ENCODE measurements around the gene DIP2C. TPM values are rescaled to one million over a fixed set of nuclear protein-coding genes. Genes with fewer than 3 reads are reported as not detected.
"Not testable (repeated sequence)": the region's sequence is repeated elsewhere in the genome, so short reads cannot be mapped to it uniquely, and the experiment has no call there.

The DIP2C gene
- total RNA-seq, 2 experiments from 2014 or later, result 0.85 to 0.95 TPM

DNA sequence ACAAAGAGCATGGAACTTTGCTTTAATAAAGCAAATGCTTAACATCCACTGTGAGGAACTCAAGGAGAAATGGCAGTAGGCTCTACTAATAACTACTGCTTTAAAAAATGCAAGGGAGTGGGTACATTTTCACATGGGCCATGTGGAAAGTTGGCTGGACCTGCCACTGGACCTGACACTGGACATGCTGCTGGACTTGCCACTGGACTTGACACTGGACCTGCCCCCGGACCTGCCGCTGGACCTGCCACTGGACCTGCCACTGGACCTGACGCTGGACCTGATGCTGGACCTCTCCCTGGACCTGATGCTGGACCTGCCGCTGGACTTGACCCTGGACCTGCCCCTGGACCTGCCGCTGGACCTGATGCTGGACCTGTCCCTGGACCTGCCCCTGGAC is 32.6 kb downstream of the DIP2C start:
- intact Hi-C loops (cut with micrococcal nuclease), result no loop called here
- Mint-ChIP-seq H3K4me3 (no peak overlapping the region), H3K27ac (no peak overlapping the region), H3K4me1 (ENCODE audit: low read depth) (peaks cover 3% of the 10 kb centered on the region), H3K36me3 (ENCODE audit: low read depth) (no peaks in the 10 kb centered on the region), H3K27me3 (peaks cover 5% of the 10 kb centered on the region), H3K9me3 (no peaks in the 10 kb centered on the region)
- ChIA-PET CTCF (no interaction called here), POLR2A (no interaction called here)
- ATAC-seq (no peak), DNase-seq (no peak)
- TF ChIP-seq, protein P1, sequence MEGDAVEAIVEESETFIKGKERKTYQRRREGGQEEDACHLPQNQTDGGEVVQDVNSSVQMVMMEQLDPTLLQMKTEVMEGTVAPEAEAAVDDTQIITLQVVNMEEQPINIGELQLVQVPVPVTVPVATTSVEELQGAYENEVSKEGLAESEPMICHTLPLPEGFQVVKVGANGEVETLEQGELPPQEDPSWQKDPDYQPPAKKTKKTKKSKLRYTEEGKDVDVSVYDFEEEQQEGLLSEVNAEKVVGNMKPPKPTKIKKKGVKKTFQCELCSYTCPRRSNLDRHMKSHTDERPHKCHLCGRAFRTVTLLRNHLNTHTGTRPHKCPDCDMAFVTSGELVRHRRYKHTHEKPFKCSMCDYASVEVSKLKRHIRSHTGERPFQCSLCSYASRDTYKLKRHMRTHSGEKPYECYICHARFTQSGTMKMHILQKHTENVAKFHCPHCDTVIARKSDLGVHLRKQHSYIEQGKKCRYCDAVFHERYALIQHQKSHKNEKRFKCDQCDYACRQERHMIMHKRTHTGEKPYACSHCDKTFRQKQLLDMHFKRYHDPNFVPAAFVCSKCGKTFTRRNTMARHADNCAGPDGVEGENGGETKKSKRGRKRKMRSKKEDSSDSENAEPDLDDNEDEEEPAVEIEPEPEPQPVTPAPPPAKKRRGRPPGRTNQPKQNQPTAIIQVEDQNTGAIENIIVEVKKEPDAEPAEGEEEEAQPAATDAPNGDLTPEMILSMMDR (IDR thresholded peaks at IDR 0.05), result no peak

DNA sequence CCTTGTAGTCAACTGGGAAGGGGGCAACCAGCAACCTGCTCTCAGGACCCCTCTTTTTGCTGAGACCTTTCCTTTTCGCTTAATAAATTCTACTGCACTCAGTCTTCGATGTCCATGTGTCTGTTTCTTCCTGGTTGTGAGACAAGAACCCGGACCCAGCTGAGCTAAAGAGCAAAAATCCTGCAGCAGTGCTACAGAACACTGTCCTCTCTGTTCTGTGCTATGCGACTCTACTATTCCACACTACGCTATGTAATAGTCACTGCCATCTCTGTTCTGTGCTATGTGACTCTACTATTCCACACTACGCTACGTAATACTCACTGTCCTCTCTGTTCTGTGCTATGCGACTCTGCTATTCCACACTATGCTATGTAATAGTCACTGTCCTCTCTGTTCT is 34.3 kb downstream of the DIP2C start:
- Mint-ChIP-seq H3K4me3 (no peak overlapping the region), H3K27me3 (peaks cover 3% of the 10 kb centered on the region), H3K27ac (no peak overlapping the region), H3K36me3 (ENCODE audit: low read depth) (no peaks in the 10 kb centered on the region), H3K9me3 (no peaks in the 10 kb centered on the region), H3K4me1 (ENCODE audit: low read depth) (peaks cover 3% of the 10 kb centered on the region)
- ChIA-PET CTCF (no interaction called here), POLR2A (no interaction called here)
- ATAC-seq, result no peak
- intact Hi-C loops (cut with micrococcal nuclease), result no loop called here
- DNase-seq, result no peak
- TF ChIP-seq, protein P1 (IDR thresholded peaks at IDR 0.05), result no peak

DNA sequence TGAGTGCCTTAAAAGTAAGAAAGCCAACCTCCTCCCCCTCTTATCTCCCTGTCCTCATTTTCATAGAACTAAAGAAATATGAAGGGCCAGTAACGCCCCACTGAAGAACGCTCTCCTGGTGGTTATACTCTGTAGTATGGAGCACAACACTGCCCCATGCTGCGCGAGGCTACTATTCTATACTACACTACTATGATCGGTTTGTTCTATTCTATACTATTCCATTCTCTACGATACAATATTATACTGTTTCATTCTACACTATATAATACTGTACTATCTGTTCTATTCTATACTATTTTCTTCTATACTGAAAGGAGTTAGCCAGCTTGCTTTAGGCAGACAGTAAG is 34.8 kb downstream of the DIP2C start:
- ATAC-seq, result no peak
- H3K4me3 Mint-ChIP-seq, result no peak overlapping the region
- no peaks in the 10 kb centered on the region for H3K9me3 Mint-ChIP-seq
- TF ChIP-seq, protein P1 (IDR thresholded peaks at IDR 0.05), result no peak
- ChIA-PET POLR2A (no interaction called here), CTCF (no interaction called here)
- peaks cover 1% of the 10 kb centered on the region for H3K4me1 Mint-ChIP-seq (ENCODE audit: low read depth)
- H3K27ac Mint-ChIP-seq, result no peak overlapping the region
- no peak for DNase-seq
- peaks cover 3% of the 10 kb centered on the region for H3K27me3 Mint-ChIP-seq
- intact Hi-C loops (cut with micrococcal nuclease), result no loop called here
- no peaks in the 10 kb centered on the region for H3K36me3 Mint-ChIP-seq (ENCODE audit: low read depth)

DNA sequence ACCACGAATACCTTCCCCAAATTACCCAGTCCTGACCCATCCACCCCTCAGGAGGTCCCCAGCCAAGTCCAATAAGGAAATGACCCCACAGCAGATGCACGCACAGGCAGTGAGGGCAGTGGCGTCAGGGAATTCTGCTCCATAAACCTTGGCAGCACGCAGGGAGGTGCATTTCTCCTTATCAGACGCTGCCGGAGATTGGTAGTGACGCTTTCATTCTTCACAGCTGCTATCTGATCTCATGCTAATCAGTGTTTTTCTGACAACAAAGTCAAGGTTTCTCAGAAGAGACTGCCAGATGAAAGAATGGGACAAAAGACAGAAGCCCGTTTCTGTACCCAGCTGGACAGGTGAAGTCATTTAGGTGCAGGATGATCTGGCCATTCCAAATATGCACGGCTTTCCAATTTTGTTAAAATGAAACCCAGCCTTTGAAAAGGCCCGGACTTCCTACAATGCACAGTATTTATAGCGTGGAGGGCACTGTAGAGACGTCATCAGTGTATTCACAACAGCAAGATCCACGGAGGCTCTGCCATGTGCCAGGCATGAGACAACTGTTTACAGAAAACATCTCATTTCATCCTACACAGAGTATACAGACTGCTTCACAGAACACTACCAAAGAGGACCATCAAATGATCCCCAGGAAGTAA is 35.3 kb downstream of the DIP2C start:
- Mint-ChIP-seq H3K4me1 (ENCODE audit: low read depth) (no peaks in the 10 kb centered on the region), H3K4me3 (no peak overlapping the region), H3K36me3 (ENCODE audit: low read depth) (no peaks in the 10 kb centered on the region), H3K9me3 (no peaks in the 10 kb centered on the region), H3K27ac (no peak overlapping the region), H3K27me3 (peaks cover 3% of the 10 kb centered on the region)
- POLR2A ChIA-PET, result no interaction called here
- TF ChIP-seq, protein P1 (IDR thresholded peaks at IDR 0.05), result no peak
- intact Hi-C loops (cut with micrococcal nuclease), result no loop called here
- ATAC-seq (no peak), DNase-seq (no peak)
- CTCF ChIA-PET, result no interaction called here

DNA sequence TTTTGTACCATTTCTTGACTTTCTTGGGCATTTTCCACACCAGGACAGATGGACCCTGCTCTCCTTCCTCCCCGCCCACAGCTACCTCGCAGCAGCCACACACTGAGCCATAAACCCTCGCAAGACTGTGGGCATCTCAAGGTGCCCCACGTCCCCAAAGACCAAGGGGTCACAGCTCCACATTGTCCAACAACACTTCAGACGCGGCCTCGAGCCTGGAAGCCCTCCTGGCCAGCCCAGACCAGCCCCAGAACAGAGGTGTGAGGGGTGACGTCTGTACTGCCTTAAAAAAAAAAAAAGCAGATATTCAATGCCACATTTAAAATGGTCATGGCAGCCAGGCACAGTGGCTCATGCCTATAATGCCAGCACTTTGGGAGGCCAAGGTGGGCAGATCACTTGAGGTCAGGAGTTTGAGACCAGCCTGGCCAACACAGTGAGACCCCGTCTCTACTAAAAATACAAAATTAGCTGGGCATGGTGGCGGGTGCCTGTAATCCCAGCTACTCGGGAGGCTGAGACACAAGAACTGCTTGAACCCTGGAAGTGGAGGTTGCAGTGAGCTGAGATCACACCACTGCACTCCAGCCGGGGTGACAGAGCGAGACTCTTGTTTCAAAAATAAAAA is 36.5 kb downstream of the DIP2C start:
- intact Hi-C loops (cut with micrococcal nuclease); CTCF ChIA-PET; ATAC-seq; H3K36me3 Mint-ChIP-seq (ENCODE audit: low read depth); H3K4me1 Mint-ChIP-seq (ENCODE audit: low read depth); DNase-seq; H3K27me3 Mint-ChIP-seq; H3K4me3 Mint-ChIP-seq; H3K9me3 Mint-ChIP-seq; H3K27ac Mint-ChIP-seq; POLR2A ChIA-PET: not testable (repeated sequence)
